ENCODE measurements around the gene DPYSL4. TPM values are rescaled to one million over a fixed set of nuclear protein-coding genes. Genes with fewer than 3 reads are reported as not detected.

DPYSL4 gene
- total RNA-seq, 1 donor from 2014 or later, result 26.1 TPM

- Histone ChIP-seq H3K9me3 (ENCODE audit: insufficient read depth, low read depth, low read length) (no peaks in the 10 kb centered on the region), H3K36me3 (ENCODE audit: insufficient read depth, low read length) (no peaks in the 10 kb centered on the region), H3K4me2 (ENCODE audit: low read length) (no peak overlapping the region), H3K9ac (ENCODE audit: low read length) (no peak overlapping the region), H3K4me3 (ENCODE audit: insufficient read depth, low read depth, low read length) (no peak overlapping the region), H3K79me2 (ENCODE audit: insufficient read depth, low read length) (no peaks in the 10 kb centered on the region), H2AFZ (ENCODE audit: low read depth, low read length) (no peak overlapping the region), H3K4me1 (ENCODE audit: insufficient read depth, low read length) (no peaks in the 10 kb centered on the region), H4K20me1 (ENCODE audit: insufficient read depth, low read length) (no peaks in the 10 kb centered on the region), H3K27ac (ENCODE audit: low read depth, low read length) (no peak overlapping the region), H3K27me3 (ENCODE audit: insufficient read depth, low read length) (no peaks in the 10 kb centered on the region)
- TF ChIP-seq EZH2 (IDR thresholded peaks at IDR 0.05; ENCODE audit: insufficient read depth, low read length), result no peak
- TF ChIP-seq, protein P1, sequence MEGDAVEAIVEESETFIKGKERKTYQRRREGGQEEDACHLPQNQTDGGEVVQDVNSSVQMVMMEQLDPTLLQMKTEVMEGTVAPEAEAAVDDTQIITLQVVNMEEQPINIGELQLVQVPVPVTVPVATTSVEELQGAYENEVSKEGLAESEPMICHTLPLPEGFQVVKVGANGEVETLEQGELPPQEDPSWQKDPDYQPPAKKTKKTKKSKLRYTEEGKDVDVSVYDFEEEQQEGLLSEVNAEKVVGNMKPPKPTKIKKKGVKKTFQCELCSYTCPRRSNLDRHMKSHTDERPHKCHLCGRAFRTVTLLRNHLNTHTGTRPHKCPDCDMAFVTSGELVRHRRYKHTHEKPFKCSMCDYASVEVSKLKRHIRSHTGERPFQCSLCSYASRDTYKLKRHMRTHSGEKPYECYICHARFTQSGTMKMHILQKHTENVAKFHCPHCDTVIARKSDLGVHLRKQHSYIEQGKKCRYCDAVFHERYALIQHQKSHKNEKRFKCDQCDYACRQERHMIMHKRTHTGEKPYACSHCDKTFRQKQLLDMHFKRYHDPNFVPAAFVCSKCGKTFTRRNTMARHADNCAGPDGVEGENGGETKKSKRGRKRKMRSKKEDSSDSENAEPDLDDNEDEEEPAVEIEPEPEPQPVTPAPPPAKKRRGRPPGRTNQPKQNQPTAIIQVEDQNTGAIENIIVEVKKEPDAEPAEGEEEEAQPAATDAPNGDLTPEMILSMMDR (IDR thresholded peaks at IDR 0.05; ENCODE audit: insufficient read depth, low read depth, low read length), result no peak
- DNase-seq (ENCODE audit: low read depth) (no peak), FAIRE-seq (no peak)
- H3K36me3 Mint-ChIP-seq (ENCODE audit: low read depth, unreplicated experiment), result no peaks in the 10 kb centered on the region
- peaks cover 19% of the 10 kb centered on the region for H3K27me3 Mint-ChIP-seq (ENCODE audit: low read depth, unreplicated experiment)
- no peaks in the 10 kb centered on the region for H3K9me3 Mint-ChIP-seq (ENCODE audit: unreplicated experiment)
- H3K4me1 Mint-ChIP-seq (ENCODE audit: low read depth, unreplicated experiment), result no peaks in the 10 kb centered on the region
- H3K4me3 Mint-ChIP-seq (ENCODE audit: unreplicated experiment), result no peak overlapping the region
- H3K27ac Mint-ChIP-seq (ENCODE audit: unreplicated experiment), result no peak overlapping the region
Observed at GRCh38 chr10:132154931-132155330, 31.8 kb upstream of the DPYSL4 start.

DNA sequence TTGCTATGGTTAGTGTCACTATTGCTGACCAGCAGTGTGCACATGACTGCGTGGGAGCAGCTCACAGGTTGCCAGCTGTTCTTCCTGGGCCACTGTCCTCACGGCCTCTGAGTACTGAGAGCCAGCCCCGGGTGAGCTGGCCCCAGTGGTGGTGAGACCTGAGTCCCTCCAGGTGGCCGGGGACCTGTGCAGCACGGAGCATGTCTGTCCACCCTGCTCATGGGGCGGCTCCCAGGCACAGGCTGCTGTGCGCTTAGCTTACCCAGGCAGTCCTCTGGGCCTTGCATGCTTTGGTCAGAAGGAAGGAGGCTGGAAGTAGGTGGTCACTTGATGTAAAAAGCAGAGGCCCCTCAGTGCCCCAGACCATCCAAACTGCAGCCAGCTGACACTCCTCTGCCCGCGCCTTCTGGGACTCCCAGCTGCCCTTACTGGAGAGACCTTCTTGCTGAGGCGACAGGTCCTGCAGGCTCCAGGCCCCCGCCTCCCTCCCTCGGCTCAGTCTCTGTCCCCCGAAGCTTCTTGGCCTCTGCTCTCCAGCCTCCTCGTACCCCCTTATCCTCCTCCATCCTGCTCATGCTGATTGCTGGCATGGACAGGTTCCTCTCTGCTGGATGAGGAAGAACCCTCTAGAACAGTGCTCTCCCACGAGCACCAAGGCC lies 30.9 kb upstream of the DPYSL4 start:
- no peaks in the 10 kb centered on the region for H3K27me3 ChIP-seq (ENCODE audit: insufficient read depth, low read length)
- no peaks in the 10 kb centered on the region for H4K20me1 ChIP-seq (ENCODE audit: insufficient read depth, low read length)
- H3K27me3 Mint-ChIP-seq (ENCODE audit: low read depth, unreplicated experiment), result peaks cover 19% of the 10 kb centered on the region
- no peak overlapping the region for H3K9ac ChIP-seq (ENCODE audit: low read length)
- H3K9me3 ChIP-seq (ENCODE audit: insufficient read depth, low read depth, low read length), result no peaks in the 10 kb centered on the region
- no peak for DNase-seq (ENCODE audit: low read depth)
- H3K79me2 ChIP-seq (ENCODE audit: insufficient read depth, low read length), result no peaks in the 10 kb centered on the region
- H2AFZ ChIP-seq (ENCODE audit: low read depth, low read length), result no peak overlapping the region
- H3K36me3 Mint-ChIP-seq (ENCODE audit: low read depth, unreplicated experiment), result no peaks in the 10 kb centered on the region
- H3K4me1 ChIP-seq (ENCODE audit: insufficient read depth, low read length), result no peaks in the 10 kb centered on the region
- no peak for FAIRE-seq
- no peak for TF ChIP-seq EZH2 (IDR thresholded peaks at IDR 0.05; ENCODE audit: insufficient read depth, low read length)
- TF ChIP-seq, protein P1 (IDR thresholded peaks at IDR 0.05; ENCODE audit: insufficient read depth, low read depth, low read length), result no peak
- H3K4me1 Mint-ChIP-seq (ENCODE audit: low read depth, unreplicated experiment), result no peaks in the 10 kb centered on the region
- no peak overlapping the region for H3K4me2 ChIP-seq (ENCODE audit: low read length)
- H3K36me3 ChIP-seq (ENCODE audit: insufficient read depth, low read length), result no peaks in the 10 kb centered on the region
- H3K27ac Mint-ChIP-seq (ENCODE audit: unreplicated experiment), result no peak overlapping the region
- H3K4me3 ChIP-seq (ENCODE audit: insufficient read depth, low read depth, low read length), result no peak overlapping the region
- H3K4me3 Mint-ChIP-seq (ENCODE audit: unreplicated experiment), result no peak overlapping the region
- H3K27ac ChIP-seq (ENCODE audit: low read depth, low read length), result no peak overlapping the region
- H3K9me3 Mint-ChIP-seq (ENCODE audit: unreplicated experiment), result no peaks in the 10 kb centered on the region

DNA sequence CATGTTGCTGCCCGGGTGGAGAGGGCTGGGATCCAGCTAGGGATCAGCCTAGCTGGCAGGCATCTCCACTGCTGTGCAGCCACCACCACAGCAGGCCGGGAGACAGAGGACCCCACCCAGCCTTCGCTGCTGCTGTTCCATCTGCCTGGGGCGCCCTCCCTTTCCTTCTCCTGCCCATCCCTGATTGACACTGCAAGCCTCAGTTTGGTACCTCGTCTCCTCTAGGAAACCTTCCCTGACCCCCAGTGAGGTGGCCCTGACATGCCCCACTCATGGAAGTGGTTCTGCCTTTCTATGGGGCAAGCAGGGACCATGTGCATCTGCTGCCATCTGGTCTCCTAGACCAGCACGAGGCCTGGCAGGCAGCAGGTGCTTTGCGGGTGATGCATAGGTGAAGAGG lies 30.4 kb upstream of the DPYSL4 start:
- DNase-seq (ENCODE audit: low read depth) (no peak), FAIRE-seq (no peak)
- Histone ChIP-seq H4K20me1 (ENCODE audit: insufficient read depth, low read length) (no peaks in the 10 kb centered on the region), H3K27me3 (ENCODE audit: insufficient read depth, low read length) (no peaks in the 10 kb centered on the region), H3K36me3 (ENCODE audit: insufficient read depth, low read length) (no peaks in the 10 kb centered on the region), H3K9me3 (ENCODE audit: insufficient read depth, low read depth, low read length) (no peaks in the 10 kb centered on the region), H3K4me1 (ENCODE audit: insufficient read depth, low read length) (no peaks in the 10 kb centered on the region), H3K4me3 (ENCODE audit: insufficient read depth, low read depth, low read length) (no peak overlapping the region), H3K79me2 (ENCODE audit: insufficient read depth, low read length) (no peaks in the 10 kb centered on the region), H2AFZ (ENCODE audit: low read depth, low read length) (no peak overlapping the region), H3K9ac (ENCODE audit: low read length) (no peak overlapping the region), H3K27ac (ENCODE audit: low read depth, low read length) (no peak overlapping the region), H3K4me2 (ENCODE audit: low read length) (no peak overlapping the region)
- H3K4me3 Mint-ChIP-seq (ENCODE audit: unreplicated experiment), result no peak overlapping the region
- no peaks in the 10 kb centered on the region for H3K36me3 Mint-ChIP-seq (ENCODE audit: low read depth, unreplicated experiment)
- peaks cover 19% of the 10 kb centered on the region for H3K27me3 Mint-ChIP-seq (ENCODE audit: low read depth, unreplicated experiment)
- no peaks in the 10 kb centered on the region for H3K9me3 Mint-ChIP-seq (ENCODE audit: unreplicated experiment)
- H3K4me1 Mint-ChIP-seq (ENCODE audit: low read depth, unreplicated experiment), result no peaks in the 10 kb centered on the region
- no peak overlapping the region for H3K27ac Mint-ChIP-seq (ENCODE audit: unreplicated experiment)
- TF ChIP-seq, protein P1 (IDR thresholded peaks at IDR 0.05; ENCODE audit: insufficient read depth, low read depth, low read length), result no peak
- no peak for TF ChIP-seq EZH2 (IDR thresholded peaks at IDR 0.05; ENCODE audit: insufficient read depth, low read length)

All from astrocyte (in vitro differentiated cells and primary cell).